ENCODE data around the gene S100PBP. TPM values are rescaled to one million over a fixed set of nuclear protein-coding genes. Genes with fewer than 3 reads are reported as not detected.

Gene S100PBP
- total and polyA plus RNA-seq, 2 donors (not counting 1 experiment from before 2014, with no cell fraction given): 36.3 to 41.8 TPM

- DNase-seq (ENCODE audit: low read depth in 2 of 2): no peak
- TF ChIP-seq EZH2 (IDR thresholded peaks at IDR 0.05; ENCODE audit: low read length, missing control alignments): no peak
- TF ChIP-seq, protein P1, sequence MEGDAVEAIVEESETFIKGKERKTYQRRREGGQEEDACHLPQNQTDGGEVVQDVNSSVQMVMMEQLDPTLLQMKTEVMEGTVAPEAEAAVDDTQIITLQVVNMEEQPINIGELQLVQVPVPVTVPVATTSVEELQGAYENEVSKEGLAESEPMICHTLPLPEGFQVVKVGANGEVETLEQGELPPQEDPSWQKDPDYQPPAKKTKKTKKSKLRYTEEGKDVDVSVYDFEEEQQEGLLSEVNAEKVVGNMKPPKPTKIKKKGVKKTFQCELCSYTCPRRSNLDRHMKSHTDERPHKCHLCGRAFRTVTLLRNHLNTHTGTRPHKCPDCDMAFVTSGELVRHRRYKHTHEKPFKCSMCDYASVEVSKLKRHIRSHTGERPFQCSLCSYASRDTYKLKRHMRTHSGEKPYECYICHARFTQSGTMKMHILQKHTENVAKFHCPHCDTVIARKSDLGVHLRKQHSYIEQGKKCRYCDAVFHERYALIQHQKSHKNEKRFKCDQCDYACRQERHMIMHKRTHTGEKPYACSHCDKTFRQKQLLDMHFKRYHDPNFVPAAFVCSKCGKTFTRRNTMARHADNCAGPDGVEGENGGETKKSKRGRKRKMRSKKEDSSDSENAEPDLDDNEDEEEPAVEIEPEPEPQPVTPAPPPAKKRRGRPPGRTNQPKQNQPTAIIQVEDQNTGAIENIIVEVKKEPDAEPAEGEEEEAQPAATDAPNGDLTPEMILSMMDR (conservative IDR thresholded peaks at IDR 0.05 in 1 of 2, IDR thresholded peaks at IDR 0.05 in 1 of 2; ENCODE audit: low read depth in 1 of 2, low read length in 2 of 2): no peak
- Histone ChIP-seq H4K20me1 (ENCODE audit: control insufficient read depth, extremely low read depth, insufficient read depth, low read length) (no peaks in the 10 kb centered on the region), H3K79me2 (ENCODE audit: control insufficient read depth, insufficient read depth, low read length) (peaks cover 13% of the 10 kb centered on the region), H3K9me3 (ENCODE audit: control insufficient read depth, insufficient read depth, low read depth, low read length) (no peaks in the 10 kb centered on the region), H3K9ac (ENCODE audit: insufficient read depth, low read length) (no peak overlapping the region), H2AFZ (ENCODE audit: low read length) (no peak overlapping the region), H3K36me3 (ENCODE audit: control insufficient read depth, insufficient read depth, low read length) (peaks cover 11% of the 10 kb centered on the region), H3K4me1 (ENCODE audit: control insufficient read depth, extremely low read depth, insufficient read depth, low read length) (no peaks in the 10 kb centered on the region), H3K27ac (ENCODE audit: insufficient read depth, low read length) (no peak overlapping the region), H3K27me3 (ENCODE audit: control insufficient read depth, insufficient read depth, low read length) (no peaks in the 10 kb centered on the region), H3K4me2 (ENCODE audit: extremely low read depth, insufficient read depth, low read length) (no peak overlapping the region), H3K4me3 (replicated peaks in 1 of 4; ENCODE audit: control extremely low read depth in 1 of 4, insufficient read depth in 1 of 4, low read depth in 3 of 4, low read length in 4 of 4) (no peak overlapping the region)
Observed at GRCh38 chr1:32825181-32825580, 7.7 kb downstream of the S100PBP start.

DNA sequence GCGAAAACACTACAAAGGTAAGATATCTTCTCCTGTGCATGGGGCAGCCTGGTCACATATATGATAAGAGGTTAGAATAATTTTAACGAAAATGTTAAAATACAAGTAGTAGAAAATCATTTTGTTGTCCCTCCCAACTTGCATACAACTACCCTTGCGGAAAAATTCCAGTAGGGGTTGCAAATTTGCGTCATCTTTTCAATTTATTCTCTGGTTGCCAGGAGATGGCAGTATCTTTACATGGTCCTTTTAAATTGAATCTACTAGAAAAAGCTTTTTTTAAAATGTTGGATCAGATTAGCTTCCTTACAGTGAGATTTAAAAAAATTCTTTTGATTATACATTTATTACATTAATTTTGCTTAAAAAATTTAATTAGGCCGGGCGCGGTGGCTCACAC lies 10.9 kb downstream of the S100PBP start:
- no peaks in the 10 kb centered on the region for H3K4me1 ChIP-seq (ENCODE audit: control insufficient read depth, extremely low read depth, insufficient read depth, low read length)
- TF ChIP-seq EZH2 (IDR thresholded peaks at IDR 0.05; ENCODE audit: low read length, missing control alignments): no peak
- TF ChIP-seq, protein P1 (conservative IDR thresholded peaks at IDR 0.05 in 1 of 2, IDR thresholded peaks at IDR 0.05 in 1 of 2; ENCODE audit: low read depth in 1 of 2, low read length in 2 of 2): no peak
- H3K9ac ChIP-seq (ENCODE audit: insufficient read depth, low read length): no peak overlapping the region
- H3K27ac ChIP-seq (ENCODE audit: insufficient read depth, low read length): no peak overlapping the region
- H3K9me3 ChIP-seq (ENCODE audit: control insufficient read depth, insufficient read depth, low read depth, low read length): no peaks in the 10 kb centered on the region
- H2AFZ ChIP-seq (ENCODE audit: low read length): no peak overlapping the region
- no peaks in the 10 kb centered on the region for H3K79me2 ChIP-seq (ENCODE audit: control insufficient read depth, insufficient read depth, low read length)
- no peaks in the 10 kb centered on the region for H3K27me3 ChIP-seq (ENCODE audit: control insufficient read depth, insufficient read depth, low read length)
- peak; percentile 11 to 31 for DNase-seq (ENCODE audit: low read depth in 2 of 2)
- peaks cover 11% of the 10 kb centered on the region for H3K36me3 ChIP-seq (ENCODE audit: control insufficient read depth, insufficient read depth, low read length)
- no peak overlapping the region for H3K4me3 ChIP-seq (replicated peaks in 1 of 4; ENCODE audit: control extremely low read depth in 1 of 4, insufficient read depth in 1 of 4, low read depth in 3 of 4, low read length in 4 of 4)
- no peak overlapping the region for H3K4me2 ChIP-seq (ENCODE audit: extremely low read depth, insufficient read depth, low read length)
- H4K20me1 ChIP-seq (ENCODE audit: control insufficient read depth, extremely low read depth, insufficient read depth, low read length): no peaks in the 10 kb centered on the region

GRCh38 chr1:32830092-32830852 lies 12.8 kb downstream of the S100PBP start:
- Histone ChIP-seq H4K20me1 (ENCODE audit: control insufficient read depth, extremely low read depth, insufficient read depth, low read length) (no peaks in the 10 kb centered on the region), H3K36me3 (ENCODE audit: control insufficient read depth, insufficient read depth, low read length) (peaks cover 14% of the 10 kb centered on the region), H3K27ac (ENCODE audit: insufficient read depth, low read length) (no peak overlapping the region), H3K4me2 (ENCODE audit: extremely low read depth, insufficient read depth, low read length) (no peak overlapping the region), H3K4me1 (ENCODE audit: control insufficient read depth, extremely low read depth, insufficient read depth, low read length) (no peaks in the 10 kb centered on the region), H3K27me3 (ENCODE audit: control insufficient read depth, insufficient read depth, low read length) (no peaks in the 10 kb centered on the region), H3K4me3 (replicated peaks in 1 of 4; ENCODE audit: control extremely low read depth in 1 of 4, insufficient read depth in 1 of 4, low read depth in 3 of 4, low read length in 4 of 4) (no peak overlapping the region), H3K79me2 (ENCODE audit: control insufficient read depth, insufficient read depth, low read length) (no peaks in the 10 kb centered on the region), H3K9me3 (ENCODE audit: control insufficient read depth, insufficient read depth, low read depth, low read length) (no peaks in the 10 kb centered on the region), H3K9ac (ENCODE audit: insufficient read depth, low read length) (no peak overlapping the region), H2AFZ (ENCODE audit: low read length) (no peak overlapping the region)
- DNase-seq (ENCODE audit: low read depth in 2 of 2): no peak
- TF ChIP-seq, protein P1 (conservative IDR thresholded peaks at IDR 0.05 in 1 of 2, IDR thresholded peaks at IDR 0.05 in 1 of 2; ENCODE audit: low read depth in 1 of 2, low read length in 2 of 2): no peak
- no peak for TF ChIP-seq EZH2 (IDR thresholded peaks at IDR 0.05; ENCODE audit: low read length, missing control alignments)
